Measurements from ENCODE around the gene VEGFC. TPM values are rescaled to one million over a fixed set of nuclear protein-coding genes. Genes with fewer than 3 reads are reported as not detected.

Gene VEGFC
- total and polyA plus RNA-seq, 12 donors: 5.4 to 14.4 (median 8.7) TPM

GRCh38 chr4:176646311-176646710 is 146.4 kb downstream of the VEGFC start:
- H3K27ac ChIP-seq: no peak overlapping the region
- no peak overlapping the region for H3K4me3 ChIP-seq
- intact Hi-C loops (cut with DNase I): no loop called here
- no peaks in the 10 kb centered on the region for H3K36me3 ChIP-seq
- H3K4me1 ChIP-seq: no peaks in the 10 kb centered on the region
- peaks cover 0 to 3% (median 0%) of the 10 kb centered on the region in 11 donors for H3K9me3 ChIP-seq
- no peak for ATAC-seq
- 76 to 83% methylated on average over 1 of the region's 1 CpG for WGBS, 2 donors
- TF ChIP-seq CTCF (IDR thresholded peaks at IDR 0.05): no peak
- no peak for DNase-seq
- H3K27me3 ChIP-seq: no peaks in the 10 kb centered on the region

DNA sequence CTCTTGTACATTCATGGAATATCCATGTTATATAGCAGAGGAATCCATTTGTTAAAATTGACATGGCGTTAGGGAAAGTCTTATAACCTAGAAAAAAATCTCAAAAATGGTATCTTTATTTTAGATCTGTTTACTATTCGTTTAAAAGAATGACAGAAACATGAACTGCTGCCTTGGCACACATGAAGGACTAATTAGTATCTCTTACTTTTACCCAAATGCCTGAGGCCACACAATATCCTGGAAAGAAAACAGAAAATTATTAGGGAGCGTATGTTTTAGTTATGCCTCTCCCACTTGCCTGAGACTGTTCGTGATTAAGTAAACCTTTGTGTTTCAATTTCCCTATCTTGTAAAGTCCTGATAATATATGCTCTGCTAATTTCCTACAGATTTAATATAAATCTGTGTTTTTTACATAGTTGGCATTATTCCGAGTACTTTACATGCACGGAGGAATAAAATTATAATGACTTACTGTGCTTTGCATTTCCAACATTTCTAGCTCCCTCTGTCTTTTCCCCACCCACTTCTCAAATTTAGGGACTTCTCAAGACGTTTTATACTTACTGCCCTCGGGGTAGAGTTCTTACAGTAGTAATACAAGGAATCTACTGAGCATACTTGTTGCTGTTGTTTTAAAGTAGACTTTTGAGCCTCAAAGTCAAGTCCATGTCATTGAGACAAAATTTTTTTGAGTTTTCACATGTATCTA is 147.3 kb downstream of the VEGFC start:
- no peak for ATAC-seq
- DNase-seq: no peak
- WGBS, 2 donors: 79 to 80% methylated on average over 8 of the region's 8 CpGs

DNA sequence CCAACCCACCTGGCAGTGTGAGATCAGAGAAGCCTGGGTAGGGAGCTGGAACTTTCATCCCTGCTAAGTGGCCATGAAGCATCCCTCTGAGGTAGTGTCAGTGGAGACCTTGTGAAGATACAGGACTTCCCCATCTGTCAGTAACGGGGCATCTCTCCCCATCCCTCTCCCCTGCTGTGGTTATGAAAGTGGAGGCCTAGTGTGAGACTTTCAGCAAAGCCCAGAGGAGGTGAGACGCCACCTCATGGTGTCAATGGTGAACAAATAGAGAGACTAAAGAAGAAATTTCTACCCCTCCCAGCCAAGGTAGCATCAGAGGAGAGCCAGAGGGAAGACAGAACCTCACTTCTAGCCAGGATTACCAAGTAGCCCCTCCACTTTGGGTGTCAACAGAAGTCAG is 150.2 kb downstream of the VEGFC start:
- Histone ChIP-seq H3K9me3 (no peaks in the 10 kb centered on the region), H3K36me3 (no peaks in the 10 kb centered on the region), H3K4me3 (no peak overlapping the region), H3K27me3 (no peaks in the 10 kb centered on the region), H3K27ac (no peak overlapping the region), H3K4me1 (no peaks in the 10 kb centered on the region)
- WGBS, 2 donors: 63 to 77% methylated on average over 2 of the region's 2 CpGs
- intact Hi-C loops (cut with DNase I): no loop called here
- TF ChIP-seq CTCF (IDR thresholded peaks at IDR 0.05): no peak
- ATAC-seq: no peak
- DNase-seq: no peak

More for the DNA sequence above, 147.3 kb downstream of the VEGFC start:
- no peaks in the 10 kb centered on the region for H3K27me3 ChIP-seq
- TF ChIP-seq CTCF (IDR thresholded peaks at IDR 0.05): no peak
- intact Hi-C loops (cut with DNase I): no loop called here
- H3K36me3 ChIP-seq: no peaks in the 10 kb centered on the region
- peaks cover 0 to 3% (median 0%) of the 10 kb centered on the region in 11 donors for H3K9me3 ChIP-seq
- no peak overlapping the region for H3K4me3 ChIP-seq
- H3K4me1 ChIP-seq: no peaks in the 10 kb centered on the region
- H3K27ac ChIP-seq: no peak overlapping the region

GRCh38 chr4:176641237-176641636 is 151.5 kb downstream of the VEGFC start:
- H3K36me3 ChIP-seq: no peaks in the 10 kb centered on the region
- 90 to 91% methylated on average over 3 of the region's 3 CpGs for WGBS, 2 donors
- no peaks in the 10 kb centered on the region for H3K9me3 ChIP-seq
- ATAC-seq (no peak), DNase-seq (no peak)
- intact Hi-C loops (cut with DNase I): no loop called here
- no peaks in the 10 kb centered on the region for H3K27me3 ChIP-seq
- no peak overlapping the region for H3K4me3 ChIP-seq
- no peak for TF ChIP-seq CTCF (IDR thresholded peaks at IDR 0.05)
- no peak overlapping the region for H3K27ac ChIP-seq
- peaks cover 0 to 4% (median 2%) of the 10 kb centered on the region in 9 donors for H3K4me1 ChIP-seq
